ENCODE measurements around the gene KLHL15.
"Not testable (repeated sequence)": the region's sequence is repeated elsewhere in the genome, so short reads cannot be mapped to it uniquely, and the experiment has no call there.

- TF ChIP-seq CTCF, POLR2A (IDR thresholded peaks at IDR 0.05): not testable (repeated sequence)
These were observed 61.4 kb downstream of the KLHL15 start for GRCh38 chrX:23965630-23966029.

All from Peyer's patch (tissue), 4 donors.